22Rv1 (cell line): ENCODE results near the gene MAP3K5.

Experiments used
- CTCF ChIP-seq: fragments of 450-650 bp; IDR thresholded peaks from 2 replicates; pipeline ENCODE4 v1.5.1; 2017; ENCODE audit warnings: mild to moderate bottlenecking
- ZFX ChIP-seq: fragments of 450-650 bp; IDR thresholded peaks from 2 replicates; pipeline ENCODE4 v1.6.1; 2017; ENCODE audit warnings: antibody characterized with exemption, borderline replicate concordance

GRCh38 chr6:136562211-136562610 is 230.1 kb downstream of the MAP3K5 start:
- TF ChIP-seq CTCF (no peak), ZFX (no peak)
